Keratinocyte (primary cell): ENCODE data around the gene RBM47. TPM values are rescaled to one million over a fixed set of nuclear protein-coding genes. Genes with fewer than 3 reads are reported as not detected.
A peak's percentile ranks its signal among the peaks of the same experiment; 100 is the strongest.

ENCODE experiments used
- DNase-seq: peaks from one replicate; pipeline ENCODE4 v3.0.0-alpha.2; 2011; ENCODE audit warnings: low read depth, missing footprints, low spot score
- FAIRE-seq: peaks from 2 replicates; lab custom pipeline; 2011; peaks lifted over from hg19 to GRCh38; lab: Jason Lieb, UNC
- H2AFZ ChIP-seq: 2 replicates; pipeline ENCODE4 v1.6.0; 2012; ENCODE audit warnings: low read length, control low read depth, inconsistent platforms; ENCODE audit not compliant: control insufficient read depth
- H3K27ac ChIP-seq: 2 replicates; pipeline ENCODE4 v1.5.1; 2011; ENCODE audit warnings: low read length; ENCODE audit not compliant: control insufficient read depth, insufficient read depth
- H3K27me3 ChIP-seq: 3 replicates; pipeline ENCODE4 v1.6.0; 2011; ENCODE audit warnings: low read length; ENCODE audit not compliant: control insufficient read depth, insufficient read depth; ENCODE audit errors: extremely low read depth
- H3K36me3 ChIP-seq, 2 experiments: 2 replicates in 1 of 2; 3 replicates in 1 of 2; pipeline ENCODE4 v1.5.1; 2011; ENCODE audit warnings: low read length in 2 of 2, mild to moderate bottlenecking in 1 of 2; ENCODE audit not compliant: control insufficient read depth in 2 of 2, insufficient read depth in 2 of 2; ENCODE audit errors: extremely low read depth in 1 of 2
- H3K4me1 ChIP-seq: 3 replicates; pipeline ENCODE4 v1.5.1; 2011; ENCODE audit warnings: low read length; ENCODE audit not compliant: control insufficient read depth, insufficient read depth; ENCODE audit errors: extremely low read depth
- H3K4me2 ChIP-seq: 3 replicates; pipeline ENCODE4 v1.6.0; 2011; ENCODE audit warnings: low read depth, low read length; ENCODE audit not compliant: control insufficient read depth, insufficient read depth; ENCODE audit errors: extremely low read depth
- H3K4me3 ChIP-seq, 3 experiments: fragments of 200-600 bp in 1 of 3; sonication (generic) in 1 of 3; 2 replicates in 2 of 3; 3 replicates in 1 of 3; pipeline ENCODE4 v1.5.1; 2011 to 2016; ENCODE audit warnings: low read length in 3 of 3, mild to moderate bottlenecking in 3 of 3, control low read depth in 2 of 3, inconsistent platforms in 1 of 3, low read depth in 1 of 3, mixed read lengths in 1 of 3, mixed run types in 1 of 3, moderate library complexity in 1 of 3; ENCODE audit not compliant: control insufficient read depth in 2 of 3, insufficient read depth in 2 of 3; ENCODE audit errors: extremely low read depth in 1 of 3
- H3K79me2 ChIP-seq: 2 replicates; pipeline ENCODE4 v1.6.0; 2012; ENCODE audit warnings: low read length; ENCODE audit not compliant: control insufficient read depth, insufficient read depth
- H3K9ac ChIP-seq: 3 replicates; pipeline ENCODE4 v1.6.0; 2011; ENCODE audit warnings: low read length; ENCODE audit not compliant: control insufficient read depth, insufficient read depth; ENCODE audit errors: extremely low read depth
- H3K9me1 ChIP-seq: 3 replicates; pipeline ENCODE4 v1.6.0; 2011; ENCODE audit warnings: low read length; ENCODE audit not compliant: control insufficient read depth, insufficient read depth; ENCODE audit errors: extremely low read depth
- H3K9me3 ChIP-seq: 2 replicates; pipeline ENCODE4 v1.5.1; 2012; ENCODE audit warnings: low read depth, low read length; ENCODE audit not compliant: control insufficient read depth
- H4K20me1 ChIP-seq: 3 replicates; pipeline ENCODE4 v1.6.0; 2011; ENCODE audit warnings: low read length; ENCODE audit not compliant: control insufficient read depth, insufficient read depth; ENCODE audit errors: extremely low read depth
- CTCF ChIP-seq, 3 experiments: IDR thresholded peaks in 1 of 3; conservative IDR thresholded peaks in 1 of 3; optimal IDR thresholded peaks in 1 of 3; 2 replicates in 2 of 3; 3 replicates in 1 of 3; pipeline versions ENCODE3 to v1.5.1; 2011; ENCODE audit warnings: low read length in 3 of 3, mild to moderate bottlenecking in 3 of 3, moderate library complexity in 2 of 3, control low read depth in 1 of 3, inconsistent platforms in 1 of 3; ENCODE audit not compliant: insufficient read depth in 2 of 3; ENCODE audit errors: extremely low read depth in 1 of 3
- EZH2 ChIP-seq: IDR thresholded peaks from one replicate; pipeline ENCODE4 v1.6.1; 2012; ENCODE audit warnings: inconsistent platforms, mild to moderate bottlenecking, low read length, moderate library complexity
- dilution Hi-C: fragments of 300-500 bp; cut with MboI; formaldehyde crosslinking; loops from one replicate; pipeline ENCODE4 v1.7.0; 2020; ENCODE audit warnings: low sequenced_read_pairs; ENCODE audit not compliant: extremely low pct_ligation_motif_present
- polyA plus RNA-seq, 5 experiments: library from polyadenylated mRNA; depleted of rRNA in 3 of 5; stranded (reverse) in 3 of 5; stranded (forward) in 1 of 5; unstranded in 1 of 5; fragments of >200 nt; gene quantifications; 1 replicate in 1 of 5; 2 replicates in 3 of 5; 3 replicates in 1 of 5; pipeline versions ENCODE4 v1.2.1 to v1.2.3, GENCODE V29; 2011 to 2012; ENCODE audit warnings: missing spikeins in 2 of 5, low read depth in 1 of 5, low replicate concordance in 1 of 5

RBM47 gene
- polyA plus RNA-seq, 1 donor (not counting 4 experiments of a cell fraction or from before 2014, with no cell fraction given) = 6.9 TPM

DNA sequence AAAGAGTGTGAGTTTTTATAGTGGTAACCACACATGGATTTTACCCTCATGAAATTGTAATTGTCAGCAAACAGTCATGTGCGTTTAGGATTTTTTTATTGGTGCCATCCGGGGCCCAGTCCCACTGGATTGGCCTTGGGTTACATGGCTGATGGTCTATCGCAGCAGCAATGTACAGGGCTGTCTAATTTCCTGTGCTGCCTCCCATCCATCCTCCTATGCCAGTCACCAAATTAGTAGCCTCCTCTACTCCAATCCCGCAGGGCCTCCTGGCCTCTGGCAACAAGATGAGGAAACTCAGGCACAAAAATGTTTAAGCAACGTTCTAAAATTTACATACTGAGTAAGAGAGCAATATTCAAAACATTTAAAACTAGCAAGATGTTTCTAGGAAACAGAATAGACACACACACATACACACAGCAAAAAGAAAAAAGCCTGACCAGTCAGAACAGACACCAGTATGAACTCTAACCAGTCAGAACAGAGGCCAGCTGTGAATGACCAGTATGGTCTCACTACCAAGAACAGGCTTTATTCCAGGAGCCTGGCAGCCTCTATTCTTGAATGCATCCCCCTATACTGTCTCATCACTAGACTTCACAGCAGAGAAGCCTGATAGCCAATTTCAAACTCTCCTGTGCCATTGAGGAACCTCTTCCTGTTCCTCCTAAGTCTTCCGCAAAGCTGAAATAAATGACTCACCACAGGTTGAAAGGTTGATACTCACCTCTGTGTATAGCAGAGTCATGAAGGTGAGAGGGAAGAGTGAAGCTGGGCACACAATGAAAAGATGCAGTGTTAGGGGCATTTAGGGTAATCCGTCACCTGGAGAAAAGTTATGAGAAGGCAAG lies 251.9 kb downstream of the RBM47 start:
- peak overlapping the region; percentile 31 for H2AFZ ChIP-seq
- no peak overlapping the region for H3K27ac ChIP-seq
- peak; percentile 60 for FAIRE-seq

DNA sequence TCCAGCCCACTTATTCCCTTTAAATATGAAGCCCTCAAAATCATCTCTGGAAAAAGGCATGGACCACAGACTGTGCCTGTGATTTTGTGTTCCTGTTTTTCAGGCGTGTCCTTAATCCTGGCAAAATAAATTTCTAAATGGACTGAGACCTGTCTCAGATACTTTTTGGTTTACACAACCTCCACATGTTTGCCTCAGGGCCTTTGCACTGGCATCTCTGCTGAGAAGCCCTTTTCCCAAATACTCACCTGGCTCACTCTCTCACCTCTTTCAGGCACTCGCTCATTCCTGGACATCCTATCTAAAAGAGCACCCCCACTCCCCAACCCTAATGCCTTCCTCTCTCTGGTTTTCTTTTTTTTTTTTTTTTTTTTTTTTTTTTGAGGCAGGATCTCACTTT lies 254.0 kb downstream of the RBM47 start:
- DNase-seq (no peak), FAIRE-seq (no peak)
- TF ChIP-seq EZH2 (no peak), CTCF (optimal IDR thresholded peaks at IDR 0.05 in 1 of 3, IDR thresholded peaks at IDR 0.05 in 1 of 3, conservative IDR thresholded peaks at IDR 0.05 in 1 of 3; ENCODE audit: extremely low read depth in 1 of 3, insufficient read depth in 2 of 3, low read length in 3 of 3) (no peak)
- H3K9me1 ChIP-seq = no peaks in the 10 kb centered on the region
- H3K9ac ChIP-seq = no peak overlapping the region
- H3K36me3 ChIP-seq = no peaks in the 10 kb centered on the region
- H3K27me3 ChIP-seq = no peaks in the 10 kb centered on the region
- no peak overlapping the region for H3K27ac ChIP-seq
- no peaks in the 10 kb centered on the region for H3K9me3 ChIP-seq
- H4K20me1 ChIP-seq = no peaks in the 10 kb centered on the region
- no peak overlapping the region for H2AFZ ChIP-seq
- no peak overlapping the region for H3K4me3 ChIP-seq
- no peaks in the 10 kb centered on the region for H3K4me1 ChIP-seq
- H3K79me2 ChIP-seq = no peaks in the 10 kb centered on the region
- H3K4me2 ChIP-seq = no peak overlapping the region
- dilution Hi-C loops = no loop called here

More for the DNA sequence above, 251.9 kb downstream of the RBM47 start:
- Histone ChIP-seq H3K4me2 (no peak overlapping the region), H3K4me1 (no peaks in the 10 kb centered on the region), H3K9ac (no peak overlapping the region), H3K4me3 (no peak overlapping the region), H3K9me3 (no peaks in the 10 kb centered on the region), H3K79me2 (no peaks in the 10 kb centered on the region), H3K36me3 (no peaks in the 10 kb centered on the region), H3K27me3 (no peaks in the 10 kb centered on the region), H4K20me1 (no peaks in the 10 kb centered on the region), H3K9me1 (no peaks in the 10 kb centered on the region)
- TF ChIP-seq CTCF (optimal IDR thresholded peaks at IDR 0.05 in 1 of 3, IDR thresholded peaks at IDR 0.05 in 1 of 3, conservative IDR thresholded peaks at IDR 0.05 in 1 of 3; ENCODE audit: extremely low read depth in 1 of 3, insufficient read depth in 2 of 3, low read length in 3 of 3) = no peak
- TF ChIP-seq EZH2 = no peak
- dilution Hi-C loops = no loop called here
- DNase-seq = no peak
